ENCODE results near the gene S1PR3.

The S1PR3 gene

DNA sequence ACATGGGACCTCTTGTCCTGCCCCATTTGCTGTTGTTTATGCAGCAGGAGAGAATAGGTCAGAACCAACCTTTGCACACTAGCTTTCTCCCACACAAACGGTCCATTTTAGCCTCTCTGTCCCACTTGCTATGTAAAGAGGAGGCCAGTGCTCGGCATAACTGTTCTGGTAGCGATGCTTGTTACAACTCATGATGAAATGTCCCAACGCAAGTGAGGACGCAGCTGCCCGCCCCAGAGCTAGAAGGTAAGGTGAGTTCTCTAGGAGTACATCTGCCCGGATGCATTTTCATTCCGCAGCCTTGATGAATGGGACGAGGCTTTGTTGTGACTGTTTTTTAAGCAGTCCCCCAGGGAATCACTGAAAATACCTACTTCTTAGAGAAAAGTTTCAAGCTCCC, 14.1 kb downstream of the S1PR3 start:
- DNase-seq: no peak
- intact Hi-C loops (cut with DNase I): loop anchor here (10.0 kb wide), 1 partner anchor 269 kb away; no protein-coding TSS in a partner anchor

DNA sequence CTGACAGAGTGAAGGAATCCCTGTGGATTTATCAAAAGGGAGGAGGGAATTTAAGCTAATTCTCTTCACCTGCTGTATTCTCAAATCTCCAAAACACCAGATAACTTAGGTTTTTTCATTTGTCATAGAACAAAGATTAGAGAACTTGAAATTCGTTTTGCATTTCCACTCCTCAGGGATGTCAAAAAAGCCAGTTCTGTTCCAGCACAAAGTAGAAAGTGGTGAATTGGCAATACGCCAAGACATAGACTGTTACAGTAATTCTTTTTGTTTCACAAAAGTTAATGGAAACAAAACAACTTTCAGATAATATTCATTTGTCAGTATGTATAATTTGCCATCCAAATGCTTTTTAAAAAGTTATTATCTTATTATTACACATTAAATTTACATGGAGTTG, 15.0 kb downstream of the S1PR3 start:
- no peak for DNase-seq
- intact Hi-C loops (cut with DNase I): loop anchor here (10.0 kb wide), 1 partner anchor 269 kb away; no protein-coding TSS in a partner anchor

GRCh38 chr9:89006996-89007967, 16.0 kb downstream of the S1PR3 start:
- DNase-seq: peak in 2 of 10 donors; percentile 56 to 73
- intact Hi-C loops (cut with DNase I): loop anchor here (10.0 kb wide), 1 partner anchor 268 kb away; no protein-coding TSS in a partner anchor

- intact Hi-C loops (cut with DNase I): loop anchor here (10.0 kb wide), 1 partner anchor 267 kb away; no protein-coding TSS in a partner anchor
Observed at GRCh38 chr9:89008055-89008743, 16.9 kb downstream of the S1PR3 start.

DNA sequence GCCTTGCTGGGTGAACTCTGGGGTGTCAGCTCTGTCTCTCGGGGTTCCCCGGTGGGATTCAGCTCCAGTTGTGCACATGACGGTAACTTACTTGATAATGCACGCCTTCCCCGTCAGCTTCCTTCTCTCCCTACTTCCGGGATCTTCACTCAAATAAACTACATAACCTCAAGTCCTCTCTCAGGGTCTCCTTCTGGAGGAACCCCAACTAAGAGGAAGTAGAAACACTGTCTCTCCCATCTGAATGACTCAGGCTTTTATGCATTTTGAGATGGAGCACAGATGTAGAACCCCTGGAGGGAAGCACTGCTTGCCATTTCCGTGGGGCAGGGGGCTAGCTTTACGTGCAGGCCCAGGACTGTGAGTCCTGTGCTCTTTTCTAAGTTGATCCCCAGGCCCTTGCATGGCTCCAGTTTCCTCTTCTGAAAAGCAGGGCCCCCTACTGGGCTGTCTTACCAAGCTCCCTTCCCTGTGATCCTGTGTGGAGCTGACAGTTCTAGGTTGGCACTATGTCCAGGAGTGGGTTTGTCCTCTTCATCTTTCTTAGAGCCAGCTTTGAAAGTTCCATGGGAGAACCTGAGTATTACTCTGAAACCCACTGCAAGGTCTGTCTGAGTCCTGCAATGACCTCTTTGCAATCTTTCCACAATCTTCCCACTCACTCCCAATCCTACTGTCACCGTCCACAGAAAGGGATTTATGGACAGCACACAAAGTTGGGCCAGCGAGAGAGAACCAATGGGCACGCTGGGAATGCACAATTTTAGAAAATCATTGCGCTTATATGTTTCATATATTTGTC, 17.7 kb downstream of the S1PR3 start:
- peak in 1 of 10 donors; percentile 55 for DNase-seq
- intact Hi-C loops (cut with DNase I): loop anchor here (10.0 kb wide), 1 partner anchor 266 kb away; no protein-coding TSS in a partner anchor

More at GRCh38 chr9:89008055-89008743, 16.9 kb downstream of the S1PR3 start:
- peak in 1 of 10 donors; percentile 49 for DNase-seq

- intact Hi-C loops (cut with DNase I): loop anchor here (10.0 kb wide), 1 partner anchor 265 kb away; no protein-coding TSS in a partner anchor
- DNase-seq: peak in 1 of 10 donors; percentile 50
Observed at GRCh38 chr9:89009546-89009840, 18.2 kb downstream of the S1PR3 start.

DNA sequence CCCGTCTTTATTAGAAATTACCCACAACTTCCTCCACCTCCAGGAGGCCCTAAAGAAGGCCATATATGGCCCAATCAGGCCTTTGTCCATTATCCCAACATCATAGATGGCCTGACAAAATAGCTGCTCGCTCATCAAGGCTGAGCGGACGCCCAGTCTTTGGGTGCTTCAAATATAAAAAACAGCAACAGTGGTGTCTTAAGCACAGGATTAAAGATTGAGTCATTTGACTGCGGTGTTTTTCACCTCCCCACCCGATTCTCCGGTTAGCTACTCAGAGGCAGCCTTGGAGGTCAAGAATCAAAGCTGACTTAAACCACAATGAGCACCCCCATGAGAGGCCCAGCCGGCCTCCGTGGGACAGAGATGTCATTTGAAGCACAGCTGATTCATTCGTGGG, 18.8 kb downstream of the S1PR3 start:
- DNase-seq: no peak
- intact Hi-C loops (cut with DNase I): no loop called here

GRCh38 chr9:89010526-89011111, 19.4 kb downstream of the S1PR3 start:
- intact Hi-C loops (cut with DNase I): no loop called here

GRCh38 chr9:89011683-89012082, 20.4 kb downstream of the S1PR3 start:
- no peak for DNase-seq
- intact Hi-C loops (cut with DNase I): no loop called here

More at GRCh38 chr9:89010526-89011111, 19.4 kb downstream of the S1PR3 start:
- no peak for DNase-seq

- no peak for DNase-seq
- intact Hi-C loops (cut with DNase I): no loop called here
Observed at GRCh38 chr9:89012294-89013042, 21.2 kb downstream of the S1PR3 start.

- intact Hi-C loops (cut with DNase I): no loop called here
- DNase-seq: no peak
Observed at GRCh38 chr9:89013660-89014059, 22.4 kb downstream of the S1PR3 start.

DNA sequence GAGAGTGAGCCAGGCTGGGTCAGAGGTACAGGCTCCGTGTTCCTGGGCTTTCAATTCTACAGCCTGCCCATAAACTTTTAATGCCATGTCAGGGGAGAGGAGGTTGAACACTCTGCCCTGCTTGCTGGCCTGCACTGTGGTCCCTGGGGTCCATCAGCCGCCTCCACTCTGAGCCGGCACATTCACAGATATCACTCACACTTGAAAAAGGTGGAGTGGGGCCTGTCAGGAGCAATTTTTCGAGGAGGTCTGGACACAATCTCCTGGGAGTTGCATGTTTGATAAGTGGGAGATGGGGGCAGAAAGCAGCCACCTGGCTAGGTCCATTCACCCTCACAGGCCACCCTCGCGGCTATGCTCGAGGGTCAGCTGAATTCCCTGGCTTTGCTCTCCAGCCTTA, 22.9 kb downstream of the S1PR3 start:
- DNase-seq: no peak
- intact Hi-C loops (cut with DNase I): no loop called here

GRCh38 chr9:89015336-89015735, 24.1 kb downstream of the S1PR3 start:
- intact Hi-C loops (cut with DNase I): no loop called here
- DNase-seq: no peak

DNA sequence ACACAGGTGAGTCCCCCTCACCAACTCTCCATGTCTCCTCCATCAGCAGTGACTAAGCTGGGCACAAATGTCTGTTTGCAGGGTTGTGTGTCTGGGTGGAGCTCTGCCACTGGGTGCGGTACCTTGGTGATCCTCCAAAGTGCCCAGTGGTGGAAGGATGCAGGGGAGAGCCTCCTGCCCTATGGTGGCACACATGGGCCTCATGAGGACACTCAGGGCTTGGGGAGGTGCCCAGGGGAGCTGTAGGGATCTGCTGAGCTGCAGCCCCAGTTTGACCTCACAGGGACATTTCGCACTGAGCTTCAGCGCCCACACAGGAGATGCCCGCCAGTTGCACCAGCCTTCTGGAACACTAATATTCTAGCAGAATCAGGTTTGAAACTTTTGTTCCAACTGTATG, 29.5 kb downstream of the S1PR3 start:
- intact Hi-C loops (cut with DNase I): no loop called here

GRCh38 chr9:89021154-89021803, 30.0 kb downstream of the S1PR3 start:
- intact Hi-C loops (cut with DNase I): no loop called here
- no peak for DNase-seq

More for the DNA sequence above, 29.5 kb downstream of the S1PR3 start:
- DNase-seq: no peak

GRCh38 chr9:89022001-89022759, 30.9 kb downstream of the S1PR3 start:
- DNase-seq: no peak
- intact Hi-C loops (cut with DNase I): no loop called here

DNA sequence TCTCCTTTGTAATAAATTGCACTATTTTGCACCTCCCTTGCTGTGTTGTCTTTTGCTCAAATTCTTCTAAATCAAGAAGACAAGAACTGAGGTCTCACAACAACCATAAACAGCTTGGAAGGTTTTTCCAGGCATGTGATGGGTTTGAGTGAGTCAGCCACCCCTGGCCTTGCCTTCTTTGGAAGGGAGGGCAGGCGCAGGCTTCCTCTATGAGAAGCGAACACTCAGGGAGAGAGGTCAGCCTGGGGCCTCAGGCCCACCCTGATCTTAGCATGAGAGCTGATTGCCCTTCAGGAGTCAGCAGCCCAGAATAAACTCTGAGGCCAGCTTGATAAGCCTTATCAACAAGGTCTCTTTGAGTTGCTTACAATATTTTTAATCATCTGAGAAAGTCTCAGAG, 31.6 kb downstream of the S1PR3 start:
- DNase-seq: no peak
- intact Hi-C loops (cut with DNase I): no loop called here

- DNase-seq: no peak
- intact Hi-C loops (cut with DNase I): no loop called here
Observed at GRCh38 chr9:89023740-89024139, 32.5 kb downstream of the S1PR3 start.
